Smooth muscle cell (in vitro differentiated cells): ENCODE measurements around the gene PPP6R3. TPM values are rescaled to one million over a fixed set of nuclear protein-coding genes. Genes with fewer than 3 reads are reported as not detected.
A peak's percentile ranks its signal among the peaks of the same experiment; 100 is the strongest.
"Not testable (repeated sequence)": the region's sequence is repeated elsewhere in the genome, so short reads cannot be mapped to it uniquely, and the experiment has no call there.

ENCODE experiments used
- DNase-seq: peaks from one replicate; lab custom pipeline; 2025; ENCODE audit not compliant: unreplicated experiment; lab: John Stamatoyannopoulos, UW
- H2AFZ ChIP-seq: fragments of 200-600 bp; sonication (generic); 2 replicates; pipeline ENCODE4 v1.6.0; 2016; ENCODE audit warnings: antibody characterized with exemption, low read depth, mild to moderate bottlenecking
- H3F3A ChIP-seq: fragments of 200-600 bp; sonication (generic); 2 replicates; pipeline ENCODE4 v1.6.0; 2017; ENCODE audit warnings: antibody characterized with exemption, low read depth
- H3K27ac ChIP-seq: fragments of 200-600 bp; sonication (generic); 2 replicates; pipeline ENCODE4 v1.5.1; 2016; ENCODE audit warnings: low read depth, mild to moderate bottlenecking
- H3K27me3 ChIP-seq: fragments of 200-600 bp; sonication (generic); 2 replicates; pipeline ENCODE4 v1.6.1; 2016; ENCODE audit warnings: low read depth, mild to moderate bottlenecking
- H3K36me3 ChIP-seq: fragments of 200-600 bp; sonication (generic); 2 replicates; pipeline ENCODE4 v1.5.1; 2016; ENCODE audit warnings: low read depth
- H3K4me1 ChIP-seq: fragments of 200-600 bp; sonication (generic); 2 replicates; pipeline ENCODE4 v1.5.1; 2016; ENCODE audit warnings: low read depth
- H3K4me2 ChIP-seq: fragments of 200-600 bp; sonication (generic); 2 replicates; pipeline ENCODE4 v1.6.0; 2016; ENCODE audit warnings: mild to moderate bottlenecking
- H3K4me3 ChIP-seq: fragments of 200-600 bp; sonication (generic); 2 replicates; pipeline ENCODE4 v1.5.1; 2016; ENCODE audit warnings: mild to moderate bottlenecking
- H3K79me2 ChIP-seq: fragments of 200-600 bp; sonication (generic); 2 replicates; pipeline ENCODE4 v1.6.0; 2016; ENCODE audit warnings: low read depth, mild to moderate bottlenecking
- H3K9ac ChIP-seq: fragments of 200-600 bp; sonication (generic); 2 replicates; pipeline ENCODE4 v1.6.0; 2016; ENCODE audit warnings: low read depth
- H3K9me3 ChIP-seq: fragments of 200-600 bp; sonication (generic); replicated peaks from 2 replicates; pipeline ENCODE4 v1.5.1; 2016; ENCODE audit warnings: low read depth
- H4K20me1 ChIP-seq: fragments of 200-600 bp; sonication (generic); 2 replicates; pipeline ENCODE4 v1.6.0; 2016; ENCODE audit warnings: low read depth
- CTCF ChIP-seq: fragments of 200-600 bp; sonication (generic); IDR thresholded peaks from 2 replicates; pipeline ENCODE4 v1.5.1; 2017; ENCODE audit warnings: borderline replicate concordance, mild to moderate bottlenecking, antibody characterized with exemption; ENCODE audit not compliant: insufficient read depth, poor library complexity, severe bottlenecking
- WGBS: methylation state at CpG from one replicate; pipeline ENCODE4 v1.1.7; 2016; ENCODE audit warnings: low lambda C conversion rate; 5-methylcytosine and 5-hydroxymethylcytosine counted together
- polyA plus RNA-seq: library from polyadenylated mRNA; unstranded; fragments of >200 nt; fragmentation: Nextera tagmentation; extraction: Ambion mirVana; gene quantifications from 2 replicates; pipeline ENCODE4 v1.2.1, GENCODE V29; 2016
- total RNA-seq: library from RNA; depleted of rRNA; stranded (reverse); fragments of >200 nt; gene quantifications from 2 replicates; pipeline ENCODE4 v1.2.3, GENCODE V29; 2014

The PPP6R3 gene
- total and polyA plus RNA-seq, 2 experiments from 2014 or later, result 28.4 to 121 TPM

DNA sequence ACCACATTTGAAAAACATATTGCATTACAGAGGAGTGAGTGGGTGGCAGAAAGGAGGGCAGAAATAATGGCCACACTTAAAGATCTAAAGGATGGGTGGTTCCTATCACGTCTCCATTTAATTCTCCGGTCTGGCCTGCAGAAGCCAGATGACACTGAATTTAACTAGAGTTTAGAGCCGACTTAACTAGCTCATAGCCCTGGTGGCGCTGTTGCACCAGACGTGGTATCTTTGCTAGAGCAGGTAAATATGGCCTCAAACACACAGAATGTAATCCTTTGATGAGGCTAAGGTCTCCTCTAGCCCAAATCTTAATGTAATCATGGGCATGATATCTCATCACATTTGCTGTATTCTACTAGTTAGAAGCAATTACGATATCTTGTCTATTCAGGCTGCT is 172.2 kb downstream of the PPP6R3 start:
- Histone ChIP-seq H3K27me3 (no peaks in the 10 kb centered on the region), H3F3A (no peaks in the 10 kb centered on the region), H3K79me2 (no peaks in the 10 kb centered on the region), H3K9ac (no peak overlapping the region), H3K4me1 (no peaks in the 10 kb centered on the region), H3K4me3 (no peak overlapping the region), H3K9me3 (no peaks in the 10 kb centered on the region), H4K20me1 (no peaks in the 10 kb centered on the region), H3K36me3 (no peaks in the 10 kb centered on the region), H3K4me2 (no peak overlapping the region), H2AFZ (no peak overlapping the region), H3K27ac (no peak overlapping the region)
- TF ChIP-seq CTCF, result peak; percentile 60
- 13% methylated on average over 6 of the region's 6 CpGs for WGBS
- no peak for DNase-seq

DNA sequence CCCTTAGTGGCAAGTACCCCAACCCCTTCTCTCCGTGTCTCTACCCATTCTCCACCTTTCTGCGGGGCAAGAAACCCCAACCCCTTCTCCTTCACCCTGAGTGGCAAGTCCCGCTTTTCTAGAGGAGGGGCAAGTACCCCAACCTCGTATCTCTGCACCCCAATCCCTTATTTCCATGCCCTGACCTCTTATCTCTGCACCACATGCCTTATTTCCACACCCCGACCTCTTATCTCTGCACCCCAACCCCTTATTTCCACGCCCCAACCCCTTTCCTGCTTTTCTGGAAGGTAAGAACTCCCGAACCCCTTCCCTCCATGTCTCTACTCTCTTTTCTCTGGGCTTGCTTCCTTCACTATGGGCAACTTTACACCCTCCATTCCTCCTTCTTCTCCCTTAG is 174.1 kb downstream of the PPP6R3 start:
- H3K9ac ChIP-seq, H2AFZ ChIP-seq, H3K36me3 ChIP-seq, H3K79me2 ChIP-seq, H3K4me2 ChIP-seq, H3F3A ChIP-seq, H3K4me3 ChIP-seq, H3K27ac ChIP-seq, DNase-seq, H3K4me1 ChIP-seq, H4K20me1 ChIP-seq, H3K27me3 ChIP-seq, H3K9me3 ChIP-seq: not testable (repeated sequence)
- WGBS, result 81% methylated on average over 6 of the region's 7 CpGs

- WGBS, result 75% methylated on average over 4 of the region's 7 CpGs
- not testable (repeated sequence) for DNase-seq, H3F3A ChIP-seq, H3K4me1 ChIP-seq, H4K20me1 ChIP-seq, H3K4me2 ChIP-seq, H3K9me3 ChIP-seq, H3K4me3 ChIP-seq, H3K36me3 ChIP-seq, H3K27ac ChIP-seq, H2AFZ ChIP-seq, H3K9ac ChIP-seq, H3K27me3 ChIP-seq, H3K79me2 ChIP-seq
Measured at GRCh38 chr11:68635172-68635571, 174.6 kb downstream of the PPP6R3 start.

DNA sequence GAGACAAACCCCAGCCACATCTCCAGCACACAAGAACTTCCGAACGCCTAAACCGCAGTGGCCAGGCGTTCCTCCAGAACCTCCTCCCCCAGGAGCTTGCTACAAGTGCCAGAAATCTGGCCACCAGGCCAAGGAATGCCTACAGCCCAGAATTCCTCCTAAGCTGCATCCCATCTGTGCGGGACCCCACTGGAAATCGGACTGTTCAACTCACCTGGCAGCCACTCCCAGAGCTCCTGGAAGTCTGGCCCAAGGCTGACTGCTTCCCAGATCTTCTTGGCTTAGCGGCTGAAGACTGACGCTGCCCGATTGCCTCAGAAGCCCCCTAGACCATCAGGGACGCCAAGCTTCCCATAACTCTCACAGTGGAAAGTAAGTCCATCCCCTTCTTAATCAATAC is 175.3 kb downstream of the PPP6R3 start:
- WGBS, result 81% methylated on average over 10 of the region's 10 CpGs
- not testable (repeated sequence) for DNase-seq

DNA sequence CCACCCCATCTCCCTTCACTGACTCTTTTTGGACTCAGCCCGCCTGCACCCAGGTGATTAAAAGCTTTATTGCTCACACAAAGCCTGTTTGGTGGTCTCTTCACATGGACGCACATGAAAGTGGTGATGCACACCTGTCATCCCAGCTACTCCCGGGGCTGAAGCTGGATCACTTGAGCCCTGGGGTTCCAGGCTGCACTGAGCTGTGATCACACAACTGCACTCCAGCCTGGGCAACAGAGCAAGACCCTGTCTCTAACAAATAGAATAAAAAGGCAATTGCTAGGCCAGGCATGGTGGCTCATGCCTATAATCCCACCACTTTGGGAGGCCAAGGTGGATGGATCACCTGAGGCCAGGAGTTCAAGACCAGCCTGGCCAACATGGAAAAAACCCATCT is 178.8 kb downstream of the PPP6R3 start:
- not testable (repeated sequence) for H3K4me1 ChIP-seq, H3K4me2 ChIP-seq, H4K20me1 ChIP-seq, H3K27ac ChIP-seq, H3K36me3 ChIP-seq, DNase-seq, H3K9ac ChIP-seq, H3K27me3 ChIP-seq, H3K4me3 ChIP-seq, H3F3A ChIP-seq, H3K79me2 ChIP-seq, H3K9me3 ChIP-seq, H2AFZ ChIP-seq
- WGBS, result 90% methylated on average over 3 of the region's 3 CpGs

More for the DNA sequence above, 175.3 kb downstream of the PPP6R3 start:
- H3K27ac ChIP-seq, H3K9ac ChIP-seq, H3K4me2 ChIP-seq, H3K36me3 ChIP-seq, H3K4me1 ChIP-seq, H3K9me3 ChIP-seq, H2AFZ ChIP-seq, H4K20me1 ChIP-seq, H3F3A ChIP-seq, H3K27me3 ChIP-seq, H3K79me2 ChIP-seq, H3K4me3 ChIP-seq: not testable (repeated sequence)

DNA sequence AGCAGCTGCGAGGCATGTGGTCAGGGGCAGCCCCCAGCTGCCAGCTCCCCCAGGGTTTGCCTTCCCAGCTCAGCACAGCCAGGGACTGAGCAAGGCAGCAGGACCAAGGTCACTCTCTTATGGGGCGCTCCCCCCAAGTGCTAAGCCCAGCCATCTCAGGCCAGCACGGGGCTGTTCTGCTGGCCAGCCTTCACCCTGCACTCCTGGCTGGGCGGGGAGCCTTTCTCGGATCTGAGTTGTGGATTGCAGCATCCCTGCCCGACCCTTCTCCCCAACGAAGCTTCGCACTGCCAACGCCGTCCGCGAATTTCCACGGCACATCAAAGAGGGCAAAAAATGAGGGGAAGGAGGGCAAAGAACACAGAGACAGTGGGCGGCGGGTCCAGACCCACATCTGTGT is 181.3 kb downstream of the PPP6R3 start:
- H3K4me2 ChIP-seq, result no peak overlapping the region
- H3K36me3 ChIP-seq, result no peaks in the 10 kb centered on the region
- no peak for DNase-seq
- H3F3A ChIP-seq, result no peaks in the 10 kb centered on the region
- no peaks in the 10 kb centered on the region for H3K4me1 ChIP-seq
- H3K27me3 ChIP-seq, result no peaks in the 10 kb centered on the region
- no peak for TF ChIP-seq CTCF
- no peaks in the 10 kb centered on the region for H4K20me1 ChIP-seq
- H3K9ac ChIP-seq, result no peak overlapping the region
- H3K79me2 ChIP-seq, result no peaks in the 10 kb centered on the region
- 92% methylated on average over 15 of the region's 15 CpGs for WGBS
- H3K9me3 ChIP-seq, result no peaks in the 10 kb centered on the region
- no peak overlapping the region for H3K27ac ChIP-seq
- no peak overlapping the region for H2AFZ ChIP-seq
- H3K4me3 ChIP-seq, result no peak overlapping the region
